ENCODE results near the gene TOR3A.
"Not testable (repeated sequence)": the region's sequence is repeated elsewhere in the genome, so short reads cannot be mapped to it uniquely, and the experiment has no call there.

Gene TOR3A, protein sequence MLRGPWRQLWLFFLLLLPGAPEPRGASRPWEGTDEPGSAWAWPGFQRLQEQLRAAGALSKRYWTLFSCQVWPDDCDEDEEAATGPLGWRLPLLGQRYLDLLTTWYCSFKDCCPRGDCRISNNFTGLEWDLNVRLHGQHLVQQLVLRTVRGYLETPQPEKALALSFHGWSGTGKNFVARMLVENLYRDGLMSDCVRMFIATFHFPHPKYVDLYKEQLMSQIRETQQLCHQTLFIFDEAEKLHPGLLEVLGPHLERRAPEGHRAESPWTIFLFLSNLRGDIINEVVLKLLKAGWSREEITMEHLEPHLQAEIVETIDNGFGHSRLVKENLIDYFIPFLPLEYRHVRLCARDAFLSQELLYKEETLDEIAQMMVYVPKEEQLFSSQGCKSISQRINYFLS

DNA sequence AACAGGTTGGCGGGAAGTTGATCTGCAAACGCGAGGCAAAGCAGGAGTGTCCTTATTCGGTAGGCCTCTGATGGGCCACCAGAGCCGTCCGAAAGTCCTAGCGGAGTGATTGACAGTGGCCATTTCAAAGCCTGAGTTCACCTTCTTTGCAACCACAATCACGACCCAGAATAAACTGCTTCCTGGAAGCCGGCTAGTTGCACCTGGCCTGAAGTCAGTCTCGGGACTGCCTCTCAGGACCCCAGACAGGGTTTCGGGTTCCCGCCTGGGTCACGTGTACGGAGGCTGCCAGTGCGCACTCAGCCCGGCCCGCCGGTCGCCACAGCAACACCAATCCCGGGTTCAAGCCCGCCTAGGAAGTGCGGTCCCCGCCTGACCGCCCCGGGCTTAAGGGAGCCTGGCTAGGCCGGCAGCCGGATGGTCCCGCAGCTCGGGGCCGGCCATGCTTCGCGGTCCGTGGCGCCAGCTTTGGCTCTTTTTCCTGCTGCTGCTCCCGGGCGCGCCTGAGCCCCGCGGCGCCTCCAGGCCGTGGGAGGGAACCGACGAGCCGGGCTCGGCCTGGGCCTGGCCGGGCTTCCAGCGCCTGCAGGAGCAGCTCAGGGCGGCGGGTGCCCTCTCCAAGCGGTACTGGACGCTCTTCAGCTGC lies at the start of gene TOR3A:
Gene TOR3A, plus strand, starts transcription at position 384 of the 646 bp plus-strand sequence. Its CDS starts 59 bp downstream, at position 443.
- peak; percentile 17 for DNase-seq

DNA sequence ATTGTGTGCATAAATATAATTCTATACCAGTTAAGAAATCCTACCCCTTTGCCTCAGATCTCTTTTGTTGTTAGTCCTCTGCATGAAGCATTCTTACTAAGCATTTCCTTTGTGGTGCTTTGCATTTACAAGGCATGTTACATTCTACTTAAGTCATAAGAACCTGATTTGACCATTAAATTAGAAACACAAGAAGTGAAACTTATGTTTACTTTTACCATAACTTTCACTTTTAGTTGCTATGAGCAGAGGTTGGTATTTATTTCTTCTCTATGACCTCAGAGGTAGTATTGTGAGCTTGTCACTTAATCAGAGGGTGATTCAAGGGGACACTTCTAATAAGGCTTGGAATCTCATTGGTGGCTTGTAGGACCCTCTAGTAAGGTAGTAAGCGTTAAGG lies 47.1 kb upstream of the TOR3A start:
- no peak for DNase-seq

DNA sequence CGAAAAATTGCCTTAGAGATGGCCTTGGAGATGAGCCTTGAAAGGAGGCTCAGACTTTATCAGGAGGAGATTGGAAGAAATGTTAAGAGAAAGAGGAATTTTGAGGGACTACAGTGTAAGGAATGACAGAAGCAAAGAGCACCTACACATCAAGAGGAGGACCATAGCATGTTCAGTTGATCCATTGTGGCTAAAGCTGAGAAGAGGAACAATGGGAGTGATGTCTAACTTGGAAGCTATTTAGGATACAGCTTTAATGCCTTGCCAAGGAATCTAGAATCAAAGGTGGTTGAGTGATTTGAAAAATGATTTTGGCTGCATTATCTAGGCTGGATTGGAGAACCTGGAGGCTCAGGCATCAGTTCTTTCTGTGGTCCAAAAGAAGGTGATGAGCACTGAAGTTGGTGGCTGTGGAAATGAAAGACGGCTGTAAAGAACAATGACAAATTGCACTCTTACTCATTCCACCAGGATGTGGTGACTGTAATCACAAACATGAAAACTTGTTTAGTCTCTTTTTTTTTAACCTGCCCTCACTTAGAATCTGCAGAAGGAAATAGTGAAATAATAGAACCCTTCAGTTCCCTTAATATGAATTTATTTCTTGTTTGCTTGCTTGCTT lies 44.9 kb upstream of the TOR3A start:
- DNase-seq: no peak

DNA sequence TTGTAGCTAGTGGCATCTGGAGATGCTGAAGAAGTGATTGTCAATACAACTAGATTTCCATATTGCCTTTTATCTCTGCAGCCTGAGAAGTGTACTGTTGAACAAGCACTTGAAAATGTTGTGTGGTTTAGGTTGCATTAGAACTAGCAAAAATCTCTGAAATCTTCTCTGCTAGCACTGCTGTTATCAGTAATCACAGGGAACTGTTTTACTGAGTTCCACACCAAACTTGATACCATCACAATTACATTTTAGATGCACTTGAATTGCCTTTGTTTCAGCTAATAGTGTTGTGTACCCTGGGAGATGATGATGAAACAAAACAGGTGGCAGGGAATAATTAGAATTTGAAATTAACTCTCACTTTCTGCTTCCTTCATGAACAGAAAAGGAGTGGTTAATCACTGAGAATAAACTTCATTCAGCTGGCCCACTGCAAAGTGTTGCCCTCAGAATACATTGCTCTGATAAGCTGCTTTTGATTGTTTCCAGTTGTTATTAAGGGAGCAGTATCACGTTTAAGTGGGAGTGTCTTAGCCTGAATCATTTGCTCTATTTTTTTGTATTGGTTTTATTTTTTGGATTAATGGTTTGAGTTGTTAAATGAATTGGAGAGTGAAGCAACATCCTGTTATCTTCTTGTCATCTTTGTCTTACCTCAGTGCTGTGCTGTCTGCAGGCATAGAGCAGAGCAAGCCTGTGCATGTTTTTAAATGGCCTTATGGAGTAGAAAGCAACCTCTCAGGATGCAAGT lies 43.2 kb upstream of the TOR3A start:
- no peak for DNase-seq

DNA sequence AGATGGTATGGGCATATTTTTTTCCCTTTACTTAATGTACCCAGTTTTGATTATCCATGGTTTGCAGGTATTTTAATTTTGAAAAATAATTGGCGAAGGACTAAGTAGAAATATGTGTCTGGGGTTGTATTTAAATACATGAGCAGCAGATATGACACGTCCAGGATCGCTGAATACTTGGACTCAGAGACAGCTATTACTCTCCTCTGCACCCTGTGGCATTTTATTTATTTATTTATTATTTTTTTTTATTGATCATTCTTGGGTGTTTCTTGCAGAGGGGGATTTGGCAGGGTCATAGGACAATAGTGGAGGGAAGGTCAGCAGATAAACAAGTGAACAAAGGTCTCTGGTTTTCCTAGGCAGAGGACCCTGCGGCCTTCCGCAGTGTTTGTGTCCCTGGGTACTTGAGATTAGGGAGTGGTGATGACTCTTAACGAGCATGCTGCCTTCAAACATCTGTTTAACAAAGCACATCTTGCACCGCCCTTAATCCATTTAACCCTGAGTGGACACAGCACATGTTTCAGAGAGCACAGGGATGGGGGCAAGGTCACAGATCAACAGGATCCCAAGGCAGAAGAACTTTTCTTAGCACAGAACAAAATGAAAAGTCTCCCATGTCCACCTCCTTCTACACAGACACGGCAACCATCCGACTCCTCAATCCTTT lies 42.2 kb upstream of the TOR3A start:
- not testable (repeated sequence) for DNase-seq

DNA sequence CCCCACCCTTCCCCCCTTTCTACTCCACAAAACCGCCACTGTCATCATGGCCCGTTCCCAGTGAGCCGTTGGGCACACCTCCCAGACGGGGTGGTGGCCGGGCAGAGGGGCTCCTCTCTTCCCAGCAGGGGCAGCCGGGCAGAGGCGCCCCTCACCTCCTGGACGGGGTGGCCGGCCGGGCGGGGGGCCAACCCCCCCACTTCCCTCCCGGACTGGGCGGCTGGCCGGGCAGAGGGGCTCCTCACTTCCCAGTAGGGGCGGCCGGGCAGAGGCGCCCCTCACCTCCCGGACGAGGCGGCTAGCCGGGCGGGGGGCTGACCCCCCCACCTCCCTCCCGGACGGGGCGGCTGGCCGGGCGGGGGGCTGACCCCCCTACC lies 41.7 kb upstream of the TOR3A start:
- not testable (repeated sequence) for DNase-seq

DNA sequence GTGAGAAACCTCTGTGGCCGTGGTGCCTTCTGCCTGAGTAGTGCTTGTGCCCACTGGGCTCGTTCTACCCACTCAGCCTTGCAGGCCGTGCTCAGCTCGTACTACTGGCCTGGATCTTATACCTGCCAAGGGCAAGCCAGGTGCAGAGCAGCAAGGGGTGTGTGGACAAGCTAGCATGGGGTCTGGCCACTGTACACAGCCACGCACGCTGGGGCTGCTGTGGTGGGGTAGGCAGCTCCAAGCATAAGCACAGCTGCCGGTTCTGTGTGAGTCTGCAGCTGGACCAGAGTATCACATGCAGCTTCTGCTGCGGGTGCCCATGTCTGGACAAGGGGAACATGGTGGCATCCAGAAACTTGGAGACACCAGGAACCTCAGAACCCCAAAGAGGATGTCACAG lies 39.8 kb upstream of the TOR3A start:
- DNase-seq: no peak

DNA sequence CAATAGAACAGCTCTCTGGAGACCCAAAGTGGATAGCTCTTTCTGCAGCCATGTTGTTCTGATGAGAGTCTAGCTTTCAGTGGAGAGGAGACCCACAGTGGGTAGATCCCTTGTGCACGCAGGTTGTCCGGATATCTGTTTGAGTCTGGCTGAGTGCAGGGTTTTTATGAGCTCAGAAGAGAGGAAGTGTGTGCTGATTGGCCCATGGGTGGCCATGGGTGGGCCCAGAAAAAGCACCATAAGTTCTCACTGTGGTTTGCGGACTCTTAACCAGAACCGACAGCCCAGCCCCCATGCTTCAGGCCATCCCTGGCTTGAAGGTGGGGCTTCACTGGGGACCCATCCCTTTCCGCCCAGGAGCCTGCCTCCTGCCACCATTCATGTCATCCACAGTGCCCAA lies 39.2 kb upstream of the TOR3A start:
- DNase-seq: no peak

DNA sequence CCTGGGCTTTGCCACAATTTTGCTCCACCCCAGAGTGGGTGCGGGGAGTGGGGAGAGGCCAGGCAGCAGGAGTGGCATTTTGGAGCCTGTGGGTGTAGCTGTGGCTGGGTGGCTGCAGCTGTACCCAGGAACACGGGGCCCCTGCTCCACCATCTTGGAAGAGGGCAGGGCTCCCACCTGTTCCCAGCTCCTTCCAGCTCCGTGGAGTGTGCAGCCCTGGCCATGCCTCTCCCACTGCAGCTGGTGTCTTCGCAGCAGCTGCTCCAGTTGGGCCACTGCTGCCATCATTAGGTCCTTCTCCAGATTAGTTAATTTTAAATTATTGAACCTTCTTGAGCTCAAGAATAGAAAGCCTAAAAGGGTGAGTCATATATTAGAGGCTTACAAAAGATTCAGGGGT lies 38.6 kb upstream of the TOR3A start:
- DNase-seq: no peak

DNA sequence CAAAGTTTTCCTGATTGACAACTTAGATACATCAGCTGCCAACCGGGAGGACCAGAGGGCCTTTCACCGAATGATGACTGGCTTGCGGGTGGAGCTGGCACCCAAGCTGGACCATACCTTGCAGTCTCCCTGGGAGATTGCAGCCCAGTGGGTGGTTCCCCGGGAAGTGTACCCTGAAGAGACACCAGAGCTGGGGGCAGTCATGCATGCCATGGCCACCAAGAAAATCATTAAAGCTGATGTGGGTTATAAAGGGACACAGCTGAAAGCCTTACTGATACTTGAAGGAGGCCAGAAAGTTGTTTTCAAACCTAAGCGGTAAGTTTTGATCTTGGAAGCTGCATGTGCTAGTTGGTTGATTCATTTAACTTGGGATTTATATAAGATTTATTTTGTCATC lies 38.0 kb upstream of the TOR3A start:
- DNase-seq: no peak

DNA sequence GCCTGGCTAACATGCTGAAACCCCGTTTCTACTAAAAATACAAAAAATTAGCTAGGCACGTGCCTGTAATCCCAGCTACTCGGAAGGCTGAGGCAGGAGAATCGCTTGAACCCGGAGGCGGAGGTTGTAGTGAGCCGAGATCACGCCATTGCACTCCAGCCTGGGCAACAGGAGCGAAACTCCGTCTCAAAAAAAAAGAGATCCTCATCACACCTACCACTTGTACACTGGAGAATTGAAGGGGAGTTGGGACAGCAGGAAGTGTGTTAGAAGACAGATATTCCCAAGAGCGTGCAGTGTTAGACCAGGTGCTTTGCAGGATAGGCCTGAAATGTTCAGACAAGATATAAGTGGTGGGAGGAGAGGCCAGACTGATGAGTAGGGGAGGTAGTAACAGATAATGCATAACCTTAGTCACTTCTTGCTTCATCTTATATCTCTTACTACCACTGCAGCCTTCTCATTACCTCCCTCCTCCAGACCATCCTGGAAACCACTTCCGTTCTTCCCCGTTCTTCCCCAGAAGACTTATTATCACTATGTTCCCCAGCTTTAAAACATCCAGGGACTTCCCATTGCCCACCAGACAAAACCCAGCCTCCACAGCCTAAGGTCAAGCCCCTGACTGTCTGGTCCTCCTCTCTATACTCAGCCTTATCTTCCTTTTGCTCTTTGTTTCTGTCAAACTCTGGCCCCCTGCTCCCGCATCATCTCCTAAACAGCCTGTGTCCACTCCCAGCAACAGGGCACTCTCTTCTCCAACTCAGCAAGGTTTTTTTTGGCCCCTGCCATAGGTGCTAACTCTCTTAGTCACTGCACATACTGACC lies 34.8 kb upstream of the TOR3A start:
- no peak for DNase-seq

DNA sequence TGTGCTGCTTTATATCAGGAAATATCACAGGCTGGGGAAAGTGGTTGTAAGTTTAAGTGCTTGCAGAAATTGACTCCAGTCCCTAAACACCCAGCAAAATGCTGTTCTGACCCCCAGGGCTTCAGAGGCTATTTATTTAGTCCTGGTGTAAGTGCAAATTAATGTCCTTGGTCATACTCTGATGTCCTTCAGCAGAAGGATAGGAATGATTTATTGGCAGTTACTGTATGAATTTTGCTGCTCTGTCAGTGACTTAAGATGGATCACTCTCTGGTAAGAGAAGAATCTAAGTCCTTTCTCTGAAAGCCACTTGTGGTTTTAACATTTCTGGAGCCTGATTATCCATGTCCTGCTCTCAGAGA lies 34.3 kb upstream of the TOR3A start:
- DNase-seq: no peak

DNA sequence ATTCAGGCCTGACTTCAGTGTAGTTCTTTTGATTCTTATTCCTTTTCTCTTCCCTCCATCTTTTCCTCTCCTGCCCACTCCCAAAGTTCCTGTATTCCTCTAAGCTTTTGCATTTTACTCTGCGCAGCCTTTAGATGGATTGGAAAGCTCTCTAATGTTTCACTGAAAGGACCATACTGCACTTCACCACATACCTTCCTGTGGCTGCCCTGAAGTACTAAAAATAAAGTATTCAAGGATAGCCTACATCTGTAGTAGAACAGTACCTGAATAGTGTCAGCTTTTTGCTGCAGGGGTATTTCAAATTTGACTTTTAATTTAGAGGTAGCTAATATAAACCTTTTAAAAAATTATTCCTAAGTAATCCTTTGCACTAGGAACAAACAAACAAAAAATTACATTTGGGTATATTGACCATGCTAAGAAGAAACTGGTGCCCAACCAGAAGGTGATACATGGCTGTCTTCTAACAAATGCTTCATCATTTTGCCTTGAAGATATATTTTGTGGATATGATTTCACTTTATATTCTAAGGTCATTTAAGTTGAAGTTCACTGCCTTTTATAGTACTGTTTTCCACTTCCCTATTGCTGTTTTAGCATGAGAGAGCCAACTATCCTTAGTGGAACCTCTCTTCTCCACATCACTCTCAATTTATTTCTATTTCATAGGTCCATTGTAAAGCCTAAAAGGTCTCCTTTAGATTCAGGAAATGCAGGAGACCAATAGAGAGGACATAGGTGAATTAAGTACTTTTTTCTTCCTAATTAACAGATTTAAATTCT lies 33.3 kb upstream of the TOR3A start:
- no peak for DNase-seq

DNA sequence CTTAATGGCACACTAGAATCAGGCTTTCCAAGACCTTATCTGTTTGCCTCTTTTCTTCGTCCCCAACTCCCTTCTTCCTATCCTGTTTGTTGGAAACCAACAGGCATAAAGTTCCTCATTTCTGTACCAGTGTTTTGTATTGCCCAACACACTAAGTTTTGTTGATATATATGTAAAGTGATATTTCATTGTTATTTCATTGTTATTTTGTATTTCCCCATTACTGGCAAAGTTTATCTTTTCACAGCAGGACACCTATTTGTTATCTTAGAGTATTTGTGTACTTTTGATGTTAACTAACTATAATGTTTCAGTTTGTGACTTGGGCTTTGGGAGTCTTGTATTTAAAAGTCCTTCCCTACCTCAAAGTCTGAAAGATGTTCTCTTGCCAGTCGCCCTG lies 29.1 kb upstream of the TOR3A start:
- no peak for DNase-seq

DNA sequence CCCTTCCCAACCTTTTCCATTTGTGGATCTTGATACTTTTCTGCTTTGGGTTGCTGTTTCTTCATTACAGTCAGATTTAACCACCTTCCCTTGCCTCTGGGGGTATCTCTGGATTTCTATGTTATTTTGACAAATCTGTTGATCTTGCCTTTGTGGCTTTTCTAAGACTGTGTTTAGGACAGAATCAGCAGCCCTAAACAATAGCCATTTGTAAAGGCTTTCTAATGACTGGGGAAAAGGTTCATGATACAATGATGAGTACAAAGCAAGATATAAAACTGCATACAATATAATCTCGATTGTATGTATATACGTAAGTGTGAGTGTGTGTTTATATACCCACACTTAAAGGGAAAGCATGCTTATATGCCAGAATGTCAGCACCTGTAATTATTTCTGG lies 28.4 kb upstream of the TOR3A start:
- no peak for DNase-seq

DNA sequence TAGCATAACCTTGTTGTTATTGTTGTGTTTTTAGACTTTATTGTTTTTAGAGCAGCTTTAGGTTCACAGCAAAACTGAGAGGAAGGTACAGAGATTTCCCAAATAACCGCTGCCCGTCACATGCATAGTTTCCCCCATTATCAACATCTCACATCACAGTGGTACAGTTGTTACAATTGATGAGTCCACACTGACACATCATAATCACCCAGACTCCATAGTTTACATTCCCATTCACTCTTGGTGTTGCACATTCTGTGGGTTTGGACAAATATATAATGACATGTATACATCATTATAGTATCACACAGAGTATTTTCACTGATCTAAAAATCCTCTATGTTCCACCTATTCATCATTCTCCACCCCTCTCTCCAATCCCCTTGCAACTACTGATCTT lies 25.9 kb upstream of the TOR3A start:
- DNase-seq: no peak

DNA sequence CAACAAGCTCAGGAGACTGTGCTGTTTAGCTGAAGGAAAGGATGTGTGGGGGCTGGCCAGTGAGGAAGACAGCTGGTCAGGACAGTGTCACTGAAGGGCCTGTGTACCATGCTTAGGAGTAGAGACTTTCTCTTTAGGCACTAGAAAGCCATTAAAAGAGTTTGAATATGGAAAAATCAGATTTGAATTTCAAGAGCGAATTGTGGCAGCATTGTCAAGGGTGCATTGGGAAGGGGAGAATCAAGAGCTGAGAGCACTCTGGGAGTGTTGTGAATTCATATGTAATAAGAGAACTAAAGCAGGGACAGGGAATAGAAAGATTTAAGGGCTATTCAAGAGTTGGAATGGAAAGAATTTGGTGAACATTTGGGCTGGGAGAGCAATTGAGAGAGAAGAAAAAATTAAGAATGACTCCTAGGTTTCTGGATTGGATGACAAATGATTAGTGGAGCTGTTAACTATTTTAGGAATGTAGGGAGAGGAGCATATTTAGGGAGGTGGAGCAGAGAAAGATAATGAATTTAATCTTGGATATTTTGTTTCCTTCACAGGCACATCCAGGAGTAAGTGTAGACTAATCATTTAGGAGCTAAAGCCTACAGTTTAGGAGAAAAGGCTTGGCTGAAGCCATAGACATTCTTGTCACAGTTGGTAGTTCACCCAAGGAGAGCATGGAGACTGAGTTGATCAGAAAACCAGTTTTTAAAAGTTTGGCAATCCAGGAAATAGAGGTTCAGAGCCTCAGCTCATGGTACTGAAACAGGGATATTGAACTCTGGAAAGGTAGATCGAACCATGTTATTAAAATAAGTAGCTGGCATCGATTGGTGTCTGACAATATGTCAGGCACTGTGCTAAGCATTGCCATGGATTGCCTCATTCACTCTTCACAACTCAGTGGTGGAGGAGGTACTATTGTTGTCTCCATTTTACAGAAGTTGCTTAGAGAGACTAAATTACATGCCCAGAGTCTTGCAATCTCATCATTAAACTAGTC lies 23.1 kb upstream of the TOR3A start:
- DNase-seq: no peak

DNA sequence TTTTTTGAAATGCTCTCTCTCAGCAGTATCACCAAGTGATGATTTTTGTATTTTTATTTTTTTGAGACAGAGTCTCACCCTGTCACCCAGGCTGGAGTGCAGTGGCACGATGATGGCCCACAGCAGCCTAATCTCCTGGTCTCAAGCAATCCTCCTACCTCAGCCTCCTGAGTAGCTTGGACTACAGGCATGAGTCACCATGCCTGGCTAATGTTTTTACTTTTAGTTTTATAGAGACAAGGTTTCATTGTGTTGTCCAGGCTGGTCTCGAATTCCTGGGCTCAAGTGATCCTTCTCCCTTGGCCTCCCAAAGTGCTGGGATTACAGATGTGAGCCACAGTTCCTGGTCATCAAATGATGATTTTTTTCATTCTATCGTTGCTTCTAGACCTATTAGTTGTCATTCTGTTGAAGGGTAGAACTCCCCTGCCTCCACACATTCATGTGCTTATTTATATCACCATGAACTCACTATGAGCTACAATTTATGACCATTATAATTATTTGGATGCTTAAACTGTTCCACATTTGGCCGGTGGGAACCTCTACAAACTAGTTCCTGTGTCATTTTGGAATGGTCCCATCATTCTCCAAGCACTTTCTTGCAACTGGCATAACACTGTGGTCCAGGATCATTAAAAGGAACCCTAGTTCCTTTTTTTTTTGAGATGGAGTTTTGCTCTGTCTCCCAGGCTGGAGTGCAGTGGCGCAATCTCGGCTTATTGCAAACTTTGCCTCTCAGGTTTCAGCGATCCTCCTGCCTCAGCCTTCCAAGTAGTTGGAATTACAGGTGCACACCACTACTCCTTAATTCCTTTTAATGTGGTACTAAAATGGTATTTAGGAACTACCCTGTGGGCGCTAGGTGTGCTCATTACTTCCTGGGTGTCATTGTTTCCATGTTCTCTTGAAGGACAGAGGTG lies 20.2 kb upstream of the TOR3A start:
- no peak for DNase-seq

DNA sequence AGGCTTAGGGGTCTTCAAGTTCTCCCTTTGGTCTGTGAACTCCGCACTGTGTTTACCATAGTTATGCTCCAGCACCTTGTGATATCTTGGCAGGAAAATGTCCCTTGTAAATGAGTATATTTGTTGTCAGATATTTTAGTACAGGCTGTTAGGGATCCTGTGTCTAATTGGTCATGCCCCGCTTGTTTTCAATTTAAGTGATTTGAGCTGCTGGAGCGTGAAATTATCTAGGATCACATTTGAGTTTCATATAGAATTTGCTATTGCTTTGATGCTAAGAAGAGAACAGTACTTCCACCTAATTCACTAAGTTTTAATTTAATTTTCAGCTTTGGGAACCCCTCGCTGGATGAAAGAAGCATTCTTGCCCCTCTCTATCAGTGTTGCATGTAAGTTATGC lies 15.4 kb upstream of the TOR3A start:
- peak; percentile 7 for DNase-seq
